ENCODE results near the gene NR1D1. TPM values are rescaled to one million over a fixed set of nuclear protein-coding genes. Genes with fewer than 3 reads are reported as not detected.
"Not testable (repeated sequence)": the region's sequence is repeated elsewhere in the genome, so short reads cannot be mapped to it uniquely, and the experiment has no call there.

The NR1D1 gene
- 10 to 100 TPM in 1 of 8 experiments, 1 to 10 TPM in 4, under 1 TPM in 3; 0.60 to 12.7 (median 2.7) TPM for total RNA-seq

DNA sequence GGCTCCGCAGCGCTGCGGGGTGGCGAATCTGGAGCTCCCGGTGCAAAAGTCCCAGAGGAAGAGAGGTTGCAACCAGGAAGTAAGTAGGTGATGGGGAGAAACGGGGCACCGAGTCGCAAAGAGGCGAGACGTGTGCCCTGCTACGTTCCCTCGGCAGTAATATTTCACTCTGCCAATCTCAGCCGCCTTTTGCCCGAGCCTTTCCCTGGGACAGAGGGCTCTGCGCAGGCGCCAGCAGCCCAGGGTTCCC, at the start of gene NR1D1:
NR1D1 (minus strand) TSS at position 171 of the 250 bp plus-strand sequence. CDS start 495 bp downstream, outside the sequence.
- in situ Hi-C loops (cut with MboI; ENCODE audit: low pct_unique_long_range_greater_than_20kb in 2 of 9, low sequenced_read_pairs in 9 of 9, unreplicated experiment in 9 of 9): no loop called here
- Histone ChIP-seq H3K4me1 (replicated peaks in 1 of 2) (peaks cover 17 to 24% of the 10 kb centered on the region in 2 donors), H3K4me3 (peak within 1 kb of the TSS; percentile 32 to 55 (median 41)), H3K27ac (peak within 1 kb of the TSS in 1 of 2 donors; percentile 15)
- no peak for ATAC-seq (replicated peaks in 6 of 8)
- WGBS, 10 experiments: 0 to 4% (median 0%) methylated on average over 3 to 9 of the region's 16 CpGs; no CpG with 5 or more reads in 5 of the 10 experiments

DNA sequence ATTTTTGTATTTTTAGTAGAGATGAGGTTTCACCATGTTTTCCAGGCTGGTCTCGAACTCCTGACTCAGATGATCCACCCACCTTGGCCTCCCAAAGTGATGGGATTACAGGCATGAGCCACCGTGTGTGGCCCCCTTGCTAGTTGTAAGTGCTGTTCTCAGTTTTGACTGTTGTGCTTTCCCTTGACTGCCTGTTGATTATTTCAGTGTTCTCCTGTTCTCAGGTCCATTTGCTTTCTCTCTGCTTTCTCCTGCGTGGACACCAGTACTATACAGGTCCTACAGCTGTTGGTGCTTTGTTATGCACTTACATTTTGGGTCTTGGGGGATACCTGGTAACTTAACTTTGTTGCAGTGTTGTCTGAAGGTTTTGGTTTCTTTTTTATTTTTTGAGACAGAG, 48.1 kb upstream of the NR1D1 start:
- Histone ChIP-seq H3K27ac (no peak overlapping the region), H3K4me3 (no peak overlapping the region), H3K4me1 (replicated peaks in 1 of 2) (no peaks in the 10 kb centered on the region)
- no peak for ATAC-seq (replicated peaks in 6 of 8)
- in situ Hi-C loops (cut with MboI; ENCODE audit: low pct_unique_long_range_greater_than_20kb in 2 of 9, low sequenced_read_pairs in 9 of 9, unreplicated experiment in 9 of 9): no loop called here
- 62 to 100% (median 87%) methylated on average over 1 to 3 of the region's 3 CpGs; no CpG with 5 or more reads in 2 of the 10 experiments for WGBS, 10 experiments

DNA sequence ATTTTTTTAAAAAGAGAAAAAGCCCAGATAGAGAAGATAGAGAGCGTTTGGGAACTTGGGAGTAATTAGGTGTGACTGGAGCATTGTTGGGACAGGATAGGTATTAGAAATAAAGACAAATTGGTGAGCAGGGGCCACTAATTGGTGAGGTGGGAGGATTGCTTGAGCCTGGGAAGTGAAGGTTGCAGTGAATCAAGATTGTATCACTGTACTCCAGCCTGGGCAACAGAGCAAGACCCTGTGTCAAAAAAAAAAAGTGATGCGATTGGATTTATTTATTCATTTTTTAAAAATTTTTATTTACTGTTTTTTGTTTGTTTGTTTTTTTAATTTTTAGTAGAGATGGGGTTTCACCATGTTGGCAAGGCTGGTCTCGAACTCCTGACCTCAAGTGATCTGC, 45.1 kb upstream of the NR1D1 start:
- in situ Hi-C loops (cut with MboI; ENCODE audit: low pct_unique_long_range_greater_than_20kb in 2 of 9, low sequenced_read_pairs in 9 of 9, unreplicated experiment in 9 of 9): no loop called here
- WGBS, 10 experiments: 83 to 100% (median 96%) methylated on average over 2 to 3 of the region's 3 CpGs; no CpG with 5 or more reads in 1 of the 10 experiments
- no peak for ATAC-seq (replicated peaks in 6 of 8)
- H3K4me3 ChIP-seq: no peak overlapping the region
- H3K4me1 ChIP-seq (replicated peaks in 1 of 2): peaks cover 5 to 8% of the 10 kb centered on the region in 2 donors
- H3K27ac ChIP-seq: no peak overlapping the region

DNA sequence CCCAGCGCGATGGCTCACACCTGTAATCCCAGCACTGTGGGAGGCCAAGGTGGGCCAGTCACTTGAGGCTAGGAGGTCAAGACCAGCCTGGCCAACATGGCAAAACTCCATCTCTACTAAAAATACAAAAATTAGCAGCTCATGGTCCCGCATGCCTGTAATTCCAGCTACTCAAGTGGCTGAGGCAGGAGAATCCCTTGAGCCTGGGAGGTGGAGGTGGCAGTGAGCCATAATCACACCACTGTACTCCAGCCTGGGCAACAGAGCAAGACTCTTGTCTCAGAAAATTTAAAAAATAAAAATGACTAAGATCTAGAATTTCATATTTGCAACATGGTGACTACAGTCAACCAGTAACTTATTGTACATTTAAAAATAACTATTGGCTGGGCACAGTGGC, 42.8 kb upstream of the NR1D1 start:
- H3K4me3 ChIP-seq; in situ Hi-C loops (cut with MboI; ENCODE audit: low pct_unique_long_range_greater_than_20kb in 2 of 9, low sequenced_read_pairs in 9 of 9, unreplicated experiment in 9 of 9); H3K27ac ChIP-seq; ATAC-seq (replicated peaks in 6 of 8): not testable (repeated sequence)
- WGBS, 10 experiments: 84 to 100% (median 95%) methylated on average over 2 to 3 of the region's 3 CpGs; no CpG with 5 or more reads in 1 of the 10 experiments
- peaks cover 15% of the 10 kb centered on the region in 2 donors for H3K4me1 ChIP-seq (replicated peaks in 1 of 2)

DNA sequence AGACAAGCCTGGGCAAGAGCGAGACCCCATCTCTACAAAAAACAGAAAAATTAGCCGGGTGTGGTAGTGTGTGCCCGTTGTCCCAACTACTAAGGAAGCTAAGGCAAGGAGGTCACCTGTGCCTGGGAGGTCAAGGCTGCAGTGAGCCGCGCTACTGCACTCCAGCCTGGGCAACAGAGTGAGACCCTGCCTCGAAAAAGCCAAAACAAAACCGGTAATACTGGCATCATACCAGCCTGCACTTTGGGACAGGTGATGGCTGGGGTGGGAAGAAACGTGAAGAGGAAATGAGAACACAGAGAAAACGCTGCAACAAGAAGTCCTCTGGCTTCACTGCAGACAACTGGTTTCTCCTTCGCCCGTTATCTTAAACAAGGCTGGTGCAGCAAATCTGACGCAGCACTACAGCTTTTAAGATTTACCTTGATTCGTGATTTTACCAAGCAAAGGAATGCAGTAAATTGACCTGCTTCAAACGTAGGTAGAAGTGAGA, 39.2 kb upstream of the NR1D1 start:
- Histone ChIP-seq H3K4me3 (peak overlapping the region; percentile 64 to 97 (median 79)), H3K27ac (peak overlapping the region; percentile 96 to 99), H3K4me1 (replicated peaks in 1 of 2) (peaks cover 15% of the 10 kb centered on the region in 2 donors)
- whole genome bisulfite sequencing, 10 experiments: 11 to 56% (median 24%) methylated on average over 3 to 13 of the region's 14 CpGs; no CpG with 5 or more reads in 2 of the 10 experiments
- ATAC-seq (replicated peaks in 6 of 8): peak in 7 of 8 experiments; percentile 0 to 5 (median 2)
- in situ Hi-C loops (cut with MboI; ENCODE audit: low pct_unique_long_range_greater_than_20kb in 2 of 9, low sequenced_read_pairs in 9 of 9, unreplicated experiment in 9 of 9): no loop called here

DNA sequence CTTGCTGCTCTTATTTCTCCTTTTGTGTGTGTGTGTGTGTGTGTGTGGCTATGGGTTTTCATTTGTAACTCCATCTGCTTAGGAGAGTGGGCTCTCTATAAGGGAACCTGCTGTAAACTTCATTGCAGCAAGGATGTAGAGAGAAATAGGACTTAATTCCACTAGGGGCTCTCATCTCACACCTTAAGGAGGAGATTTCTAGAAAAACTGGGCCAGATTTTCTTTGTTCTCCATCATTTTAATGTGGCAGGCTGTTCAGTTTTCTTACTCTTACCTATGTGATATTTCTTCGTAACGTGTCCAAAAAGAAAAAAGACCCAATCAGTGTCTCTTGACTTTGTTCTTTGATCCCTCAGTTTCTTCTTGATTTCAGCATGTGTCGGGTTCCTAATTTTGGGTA, 35.4 kb upstream of the NR1D1 start:
- WGBS, 10 experiments: 62 to 100% (median 98%) methylated on average over 1 to 3 of the region's 3 CpGs; no CpG with 5 or more reads in 2 of the 10 experiments
- Histone ChIP-seq H3K4me3 (no peak overlapping the region), H3K27ac (no peak overlapping the region), H3K4me1 (replicated peaks in 1 of 2) (peaks cover 8 to 9% of the 10 kb centered on the region in 2 donors)
- in situ Hi-C loops (cut with MboI; ENCODE audit: low pct_unique_long_range_greater_than_20kb in 2 of 9, low sequenced_read_pairs in 9 of 9, unreplicated experiment in 9 of 9): no loop called here
- no peak for ATAC-seq (replicated peaks in 6 of 8)

DNA sequence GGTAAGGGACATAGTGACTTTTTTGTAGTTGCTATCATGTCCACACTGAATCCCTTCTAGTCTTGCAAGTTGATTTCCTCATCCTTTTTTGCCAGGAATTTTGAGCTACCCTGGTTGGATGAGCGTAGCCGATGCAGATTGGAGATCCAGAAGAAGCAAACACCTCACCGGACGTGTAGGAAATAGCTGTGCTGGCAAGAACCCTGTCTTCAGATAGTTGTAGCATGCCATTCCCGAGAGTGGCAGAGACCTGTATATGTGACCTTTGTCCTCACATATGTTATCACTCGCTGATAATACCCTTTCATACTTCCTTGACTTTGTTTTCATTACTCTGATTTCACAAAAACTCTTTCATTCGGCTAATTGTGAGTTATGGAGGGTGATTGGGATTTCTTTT, 33.8 kb upstream of the NR1D1 start:
- ATAC-seq (replicated peaks in 6 of 8): no peak
- WGBS, 10 experiments: 40 to 100% (median 84%) methylated on average over 1 to 7 of the region's 7 CpGs; no CpG with 5 or more reads in 2 of the 10 experiments
- Histone ChIP-seq H3K4me3 (no peak overlapping the region), H3K27ac (no peak overlapping the region), H3K4me1 (replicated peaks in 1 of 2) (peaks cover 4% of the 10 kb centered on the region in 2 donors)
- in situ Hi-C loops (cut with MboI; ENCODE audit: low pct_unique_long_range_greater_than_20kb in 2 of 9, low sequenced_read_pairs in 9 of 9, unreplicated experiment in 9 of 9): no loop called here

DNA sequence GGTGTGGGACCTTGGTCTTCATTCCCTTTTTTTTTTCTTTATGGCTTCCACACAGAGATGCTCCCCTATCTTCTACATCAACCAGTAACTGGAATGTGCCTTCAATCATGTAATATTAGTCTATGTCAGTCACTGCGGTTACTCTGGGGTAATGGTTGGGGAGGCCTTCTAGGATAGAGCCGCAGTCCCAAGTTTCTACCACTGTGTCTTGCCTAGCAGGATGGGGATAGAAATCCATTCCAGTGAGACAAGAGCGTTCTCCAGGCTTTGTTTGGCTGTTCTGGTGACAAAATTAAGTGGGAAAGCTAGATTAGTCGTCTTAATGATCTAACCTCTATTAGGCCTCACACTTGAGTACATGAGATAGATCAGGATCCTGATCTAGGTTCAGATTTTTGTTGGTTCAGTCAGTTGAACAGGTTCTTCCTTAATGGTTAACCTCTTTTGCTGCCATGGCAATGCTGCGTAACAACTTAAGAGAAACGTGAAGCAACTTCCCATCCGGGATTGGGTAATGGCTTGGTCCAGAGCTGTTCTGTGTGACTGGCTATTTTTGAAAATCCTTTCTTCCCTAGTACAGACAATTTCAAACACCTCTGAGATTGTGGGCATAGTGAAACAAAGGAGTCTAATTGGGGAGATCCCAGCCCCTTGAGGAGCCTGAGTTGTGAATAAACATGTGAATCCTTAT, 30.1 kb upstream of the NR1D1 start:
- WGBS, 10 experiments: 76 to 100% (median 92%) methylated on average over 2 to 6 of the region's 7 CpGs; no CpG with 5 or more reads in 2 of the 10 experiments
- H3K27ac ChIP-seq: no peak overlapping the region
- ATAC-seq (replicated peaks in 6 of 8): no peak
- H3K4me3 ChIP-seq: no peak overlapping the region
- in situ Hi-C loops (cut with MboI; ENCODE audit: low pct_unique_long_range_greater_than_20kb in 2 of 9, low sequenced_read_pairs in 9 of 9, unreplicated experiment in 9 of 9): no loop called here
- no peaks in the 10 kb centered on the region for H3K4me1 ChIP-seq (replicated peaks in 1 of 2)

DNA sequence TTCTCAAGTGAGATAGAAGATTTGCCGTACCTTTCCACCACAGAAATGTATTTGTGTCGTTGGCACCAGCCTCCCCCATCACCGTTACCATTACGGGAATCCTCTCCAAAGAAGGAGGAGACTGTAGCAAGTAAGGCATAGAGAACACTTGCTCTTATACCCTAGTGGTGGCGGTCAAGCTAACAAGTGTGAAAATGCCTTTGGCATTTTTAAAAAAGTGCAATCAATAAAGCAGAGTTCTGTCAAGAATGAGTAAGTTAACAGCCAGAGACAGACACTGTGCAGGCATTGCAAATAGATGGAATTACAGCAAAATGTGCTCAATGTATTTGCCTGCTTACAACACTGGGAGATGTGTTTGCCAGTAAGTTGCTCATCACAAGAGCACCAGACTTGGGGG, 29.1 kb upstream of the NR1D1 start:
- Histone ChIP-seq H3K27ac (no peak overlapping the region), H3K4me1 (replicated peaks in 1 of 2) (peaks cover 0 to 3% of the 10 kb centered on the region in 2 donors), H3K4me3 (no peak overlapping the region)
- in situ Hi-C loops (cut with MboI; ENCODE audit: low pct_unique_long_range_greater_than_20kb in 2 of 9, low sequenced_read_pairs in 9 of 9, unreplicated experiment in 9 of 9): no loop called here
- WGBS, 10 experiments: 80 to 100% (median 93%) methylated on average over 1 to 5 of the region's 5 CpGs; no CpG with 5 or more reads in 4 of the 10 experiments
- no peak for ATAC-seq (replicated peaks in 6 of 8)

DNA sequence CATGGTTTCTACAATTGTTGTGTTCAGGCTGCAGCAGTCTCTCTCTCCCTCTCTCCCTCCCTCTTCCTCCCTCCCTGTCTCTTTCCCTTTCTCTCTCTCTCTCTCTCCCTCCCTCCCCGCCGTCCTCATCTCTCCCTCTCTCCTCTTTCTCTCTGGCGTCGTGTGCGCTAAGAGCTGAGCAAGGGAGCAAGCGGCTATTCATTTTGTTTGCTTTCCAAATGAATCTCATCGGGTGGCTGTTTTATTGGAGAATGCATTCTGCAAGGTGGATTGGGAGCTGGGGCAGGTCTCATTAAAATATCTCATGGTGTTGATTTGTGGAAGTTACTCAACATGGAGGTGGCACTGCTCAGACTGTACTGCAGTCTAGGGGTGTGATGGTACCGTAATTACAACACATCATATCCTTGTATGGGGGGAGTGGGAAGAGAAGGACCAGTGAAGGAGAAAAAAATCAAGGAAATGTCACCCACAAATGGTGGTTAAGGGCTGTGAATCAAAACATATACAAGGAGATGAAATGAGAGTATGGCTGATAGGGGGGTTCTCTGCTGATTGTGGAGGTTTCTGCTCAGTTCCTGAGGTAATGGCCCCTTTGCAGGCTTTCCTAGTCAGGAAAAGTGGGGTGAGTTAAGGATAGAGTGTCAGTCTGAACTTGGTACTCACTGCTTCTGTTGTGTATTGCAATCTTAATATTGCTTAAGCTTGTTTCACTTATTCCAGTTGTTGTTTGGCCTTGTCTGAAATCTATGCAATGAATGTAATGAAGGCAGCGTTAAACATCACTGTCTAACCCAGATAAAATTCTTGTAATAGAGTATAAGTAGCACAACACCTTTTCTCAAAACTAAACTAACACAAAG, 24.1 kb upstream of the NR1D1 start:
- Histone ChIP-seq H3K27ac (peak overlapping the region; percentile 23 to 95), H3K4me3 (peak overlapping the region; percentile 87 to 100 (median 91)), H3K4me1 (replicated peaks in 1 of 2) (peaks cover 7 to 14% of the 10 kb centered on the region in 2 donors)
- WGBS, 10 experiments: 0 to 100% (median 28%) methylated on average over 1 to 9 of the region's 9 CpGs; no CpG with 5 or more reads in 2 of the 10 experiments
- peak in 2 of 8 experiments; percentile 1 to 6 for ATAC-seq (replicated peaks in 6 of 8)
- in situ Hi-C loops (cut with MboI; ENCODE audit: low pct_unique_long_range_greater_than_20kb in 2 of 9, low sequenced_read_pairs in 9 of 9, unreplicated experiment in 9 of 9): no loop called here

DNA sequence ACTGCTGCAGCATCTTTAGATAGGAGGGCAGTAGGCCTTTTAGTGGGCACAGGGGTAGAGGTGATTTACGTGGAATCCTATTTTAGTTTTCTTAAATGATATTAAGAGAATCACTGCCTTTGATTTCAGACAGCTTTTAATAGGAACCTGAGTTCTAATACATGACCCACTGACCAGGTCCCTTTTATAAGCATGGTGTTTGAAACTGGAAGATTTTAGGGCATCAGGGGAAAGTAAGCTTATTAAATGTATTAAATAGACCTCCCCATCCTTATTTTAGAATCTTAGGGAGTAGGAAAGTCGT, 23.4 kb upstream of the NR1D1 start:
- peak overlapping the region; percentile 95 to 98 for H3K27ac ChIP-seq
- no peak for ATAC-seq (replicated peaks in 6 of 8)
- peaks cover 7 to 14% of the 10 kb centered on the region in 2 donors for H3K4me1 ChIP-seq (replicated peaks in 1 of 2)
- WGBS, 10 experiments: 0% methylated on average over 1 to 2 of the region's 2 CpGs; no CpG with 5 or more reads in 5 of the 10 experiments
- peak overlapping the region; percentile 87 to 100 (median 91) for H3K4me3 ChIP-seq
- in situ Hi-C loops (cut with MboI; ENCODE audit: low pct_unique_long_range_greater_than_20kb in 2 of 9, low sequenced_read_pairs in 9 of 9, unreplicated experiment in 9 of 9): no loop called here

DNA sequence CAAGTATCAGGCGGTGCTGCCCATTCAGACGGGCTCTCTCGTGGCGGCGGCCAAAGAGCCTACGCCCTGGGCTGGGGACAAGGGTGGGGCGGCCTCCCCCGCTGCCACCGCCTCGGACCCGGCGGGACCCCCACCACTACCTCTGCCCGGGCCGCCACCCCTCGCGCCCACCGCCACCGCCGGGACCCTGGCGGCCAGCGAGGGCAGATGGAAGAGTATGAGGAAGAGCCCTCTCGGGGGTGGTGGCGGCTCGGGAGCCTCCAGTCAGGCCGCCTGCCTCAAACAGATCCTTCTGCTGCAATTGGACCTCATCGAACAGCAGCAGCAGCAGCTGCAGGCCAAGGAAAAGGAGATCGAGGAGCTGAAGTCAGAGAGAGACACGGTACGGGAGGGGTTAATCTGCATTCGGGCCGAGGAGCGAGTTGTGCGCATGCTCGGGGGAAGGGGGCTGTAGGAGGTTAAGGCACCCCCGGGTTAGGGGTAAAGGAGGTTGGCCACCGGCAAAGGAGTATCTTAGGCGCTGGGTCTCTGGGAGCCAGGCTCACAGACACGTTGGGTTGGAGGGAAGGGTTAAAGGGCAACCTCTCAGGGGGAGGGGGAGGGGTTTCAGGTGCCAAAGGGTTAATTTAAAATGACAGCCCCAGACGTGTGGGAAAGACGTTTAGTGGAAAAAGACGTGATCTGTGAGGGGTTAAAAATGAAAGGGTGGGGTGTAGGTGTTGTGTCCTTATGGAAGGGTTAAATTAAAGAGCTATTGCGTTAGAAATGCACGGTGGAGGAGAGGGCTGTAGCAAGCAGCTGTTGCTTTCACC, 22.8 kb upstream of the NR1D1 start:
- in situ Hi-C loops (cut with MboI; ENCODE audit: low pct_unique_long_range_greater_than_20kb in 2 of 9, low sequenced_read_pairs in 9 of 9, unreplicated experiment in 9 of 9): no loop called here
- Histone ChIP-seq H3K27ac (peak overlapping the region; percentile 95 to 98), H3K4me1 (replicated peaks in 1 of 2) (peaks cover 7 to 14% of the 10 kb centered on the region in 2 donors), H3K4me3 (peak overlapping the region; percentile 87 to 100 (median 91))
- peak; percentile 1 to 34 (median 23) for ATAC-seq (replicated peaks in 6 of 8)
- 0 to 17% (median 1%) methylated on average over 1 to 13 of the region's 43 CpGs; no CpG with 5 or more reads in 5 of the 10 experiments for whole genome bisulfite sequencing, 10 experiments

Data from motor neuron (in vitro differentiated cells).